ENCODE measurements around the gene POLR1A.

DNA sequence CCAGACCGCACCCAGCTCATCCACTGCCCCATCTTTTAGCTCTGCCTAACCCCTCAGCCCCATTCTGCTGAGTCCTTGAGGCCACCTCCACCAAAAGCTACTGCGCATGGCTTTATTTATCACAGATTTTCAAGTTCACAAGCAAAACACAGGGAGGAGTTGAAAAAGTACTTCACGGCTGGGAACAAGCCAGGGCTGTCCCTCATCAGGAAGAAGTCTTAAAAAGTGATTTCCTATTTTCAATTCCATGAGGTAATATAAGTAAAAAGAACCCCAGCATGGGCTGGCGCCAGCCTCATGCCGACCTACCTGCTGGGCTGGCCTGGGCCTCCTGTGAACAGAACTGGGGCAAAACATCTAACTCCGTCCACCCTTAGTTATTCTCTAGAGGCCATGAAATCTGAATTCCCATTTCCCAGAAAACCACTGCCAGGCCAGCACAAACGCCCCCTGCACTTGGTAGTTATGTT is 69.0 kb downstream of the POLR1A start:
- TF ChIP-seq, protein P1, sequence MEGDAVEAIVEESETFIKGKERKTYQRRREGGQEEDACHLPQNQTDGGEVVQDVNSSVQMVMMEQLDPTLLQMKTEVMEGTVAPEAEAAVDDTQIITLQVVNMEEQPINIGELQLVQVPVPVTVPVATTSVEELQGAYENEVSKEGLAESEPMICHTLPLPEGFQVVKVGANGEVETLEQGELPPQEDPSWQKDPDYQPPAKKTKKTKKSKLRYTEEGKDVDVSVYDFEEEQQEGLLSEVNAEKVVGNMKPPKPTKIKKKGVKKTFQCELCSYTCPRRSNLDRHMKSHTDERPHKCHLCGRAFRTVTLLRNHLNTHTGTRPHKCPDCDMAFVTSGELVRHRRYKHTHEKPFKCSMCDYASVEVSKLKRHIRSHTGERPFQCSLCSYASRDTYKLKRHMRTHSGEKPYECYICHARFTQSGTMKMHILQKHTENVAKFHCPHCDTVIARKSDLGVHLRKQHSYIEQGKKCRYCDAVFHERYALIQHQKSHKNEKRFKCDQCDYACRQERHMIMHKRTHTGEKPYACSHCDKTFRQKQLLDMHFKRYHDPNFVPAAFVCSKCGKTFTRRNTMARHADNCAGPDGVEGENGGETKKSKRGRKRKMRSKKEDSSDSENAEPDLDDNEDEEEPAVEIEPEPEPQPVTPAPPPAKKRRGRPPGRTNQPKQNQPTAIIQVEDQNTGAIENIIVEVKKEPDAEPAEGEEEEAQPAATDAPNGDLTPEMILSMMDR (IDR thresholded peaks at IDR 0.05; ENCODE audit: poor library complexity) = no peak
- TF ChIP-seq EZH2 (IDR thresholded peaks at IDR 0.05; ENCODE audit: borderline replicate concordance) (no peak), EZH2phosphoT487 (IDR thresholded peaks at IDR 0.05; ENCODE audit: low read depth, severe bottlenecking, unreplicated experiment) (no peak)
